Cardiac muscle cell (in vitro differentiated cells and primary cell): Measurements from ENCODE around the gene KRT76. TPM values are rescaled to one million over a fixed set of nuclear protein-coding genes. Genes with fewer than 3 reads are reported as not detected.

Experiments
- DNase-seq, 2 donors: peaks; one replicate each; pipeline versions ENCODE4 v3.0.0 to v3.0.0-alpha.2; 2010 to 2017; ENCODE audit warnings: low read depth in 1 of 2, low spot score in 1 of 2
- H3K27ac ChIP-seq: fragments of 200-600 bp; sonication (generic); 2 replicates; pipeline ENCODE4 v1.5.1; 2016
- H3K27me3 ChIP-seq: fragments of 200-600 bp; sonication (generic); 2 replicates; pipeline ENCODE4 v1.6.0; 2016; ENCODE audit warnings: control low read depth
- H3K36me3 ChIP-seq: fragments of 200-600 bp; sonication (generic); 2 replicates; pipeline ENCODE4 v1.5.1; 2016; ENCODE audit warnings: control low read depth
- H3K4me1 ChIP-seq: fragments of 200-600 bp; sonication (generic); 2 replicates; pipeline ENCODE4 v1.8.1; 2017; ENCODE audit warnings: low read depth, mild to moderate bottlenecking, mixed run types
- H3K4me3 ChIP-seq: fragments of 200-600 bp; sonication (generic); 2 replicates; pipeline ENCODE4 v1.5.1; 2016; ENCODE audit warnings: mild to moderate bottlenecking
- H3K9me3 ChIP-seq: fragments of 200-600 bp; sonication (generic); 2 replicates; pipeline ENCODE4 v1.5.1; 2017; ENCODE audit warnings: low read depth, mild to moderate bottlenecking, control low read depth
- polyA plus RNA-seq: library from polyadenylated mRNA; unstranded; fragments of >200 nt; fragmentation: Nextera tagmentation; extraction: Ambion mirVana; gene quantifications from 2 replicates; pipeline ENCODE4 v1.2.1, GENCODE V29; 2016
- total RNA-seq: library from RNA; depleted of rRNA; stranded (reverse); fragments of >200 nt; gene quantifications from 2 replicates; pipeline ENCODE4 v1.2.3, GENCODE V29; 2016
- TF ChIP-seq, protein P1 (sequence below): IDR thresholded peaks from 2 replicates; pipeline ENCODE4 v1.5.1; 2012; ENCODE audit warnings: low read depth, mild to moderate bottlenecking, low read length

Gene KRT76
- total and polyA plus RNA-seq, 2 experiments from 2014 or later = not detected

DNA sequence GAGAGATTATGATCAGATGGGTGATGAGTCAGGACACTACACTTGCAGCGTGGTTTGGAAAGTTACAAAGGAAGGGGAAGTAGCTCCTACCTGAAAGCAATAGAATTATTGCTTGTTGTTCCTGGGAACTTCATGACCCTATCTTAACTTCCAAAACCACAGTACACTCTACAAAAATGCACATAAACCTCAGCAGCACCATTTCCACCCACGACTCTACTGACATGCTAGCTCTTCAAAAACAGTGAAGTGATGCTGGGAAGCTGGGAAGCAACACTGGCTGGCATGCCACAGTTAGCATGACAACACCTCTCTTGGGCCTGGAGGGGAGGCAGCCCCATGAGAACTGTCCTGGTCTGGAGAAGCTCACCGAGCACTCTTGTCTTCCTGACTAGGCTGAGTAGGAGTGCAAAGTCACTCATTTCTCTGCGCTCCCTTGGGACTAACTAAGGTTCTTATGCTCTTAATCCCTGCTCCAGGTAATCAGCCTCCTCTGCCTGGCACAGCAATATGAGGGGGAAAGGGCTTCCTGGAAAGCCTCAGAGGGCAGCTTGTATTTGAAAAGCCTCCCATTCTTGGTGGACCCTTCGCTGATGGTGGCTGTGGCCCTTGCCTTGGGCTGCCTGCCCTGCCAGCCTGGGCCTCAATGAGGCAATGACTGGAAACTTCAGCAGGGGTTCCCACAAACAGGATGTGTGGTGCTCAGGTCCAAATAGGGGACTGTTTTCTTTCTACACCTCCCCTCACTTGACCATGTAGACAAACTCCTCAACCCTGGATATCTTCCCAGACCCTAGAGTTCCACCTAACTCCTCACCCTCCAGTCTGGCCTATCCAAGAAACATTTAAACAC is 17.6 kb upstream of the KRT76 start:
- TF ChIP-seq, protein P1, sequence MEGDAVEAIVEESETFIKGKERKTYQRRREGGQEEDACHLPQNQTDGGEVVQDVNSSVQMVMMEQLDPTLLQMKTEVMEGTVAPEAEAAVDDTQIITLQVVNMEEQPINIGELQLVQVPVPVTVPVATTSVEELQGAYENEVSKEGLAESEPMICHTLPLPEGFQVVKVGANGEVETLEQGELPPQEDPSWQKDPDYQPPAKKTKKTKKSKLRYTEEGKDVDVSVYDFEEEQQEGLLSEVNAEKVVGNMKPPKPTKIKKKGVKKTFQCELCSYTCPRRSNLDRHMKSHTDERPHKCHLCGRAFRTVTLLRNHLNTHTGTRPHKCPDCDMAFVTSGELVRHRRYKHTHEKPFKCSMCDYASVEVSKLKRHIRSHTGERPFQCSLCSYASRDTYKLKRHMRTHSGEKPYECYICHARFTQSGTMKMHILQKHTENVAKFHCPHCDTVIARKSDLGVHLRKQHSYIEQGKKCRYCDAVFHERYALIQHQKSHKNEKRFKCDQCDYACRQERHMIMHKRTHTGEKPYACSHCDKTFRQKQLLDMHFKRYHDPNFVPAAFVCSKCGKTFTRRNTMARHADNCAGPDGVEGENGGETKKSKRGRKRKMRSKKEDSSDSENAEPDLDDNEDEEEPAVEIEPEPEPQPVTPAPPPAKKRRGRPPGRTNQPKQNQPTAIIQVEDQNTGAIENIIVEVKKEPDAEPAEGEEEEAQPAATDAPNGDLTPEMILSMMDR = no peak
- H3K36me3 ChIP-seq = no peaks in the 10 kb centered on the region
- H3K4me3 ChIP-seq = no peak overlapping the region

DNA sequence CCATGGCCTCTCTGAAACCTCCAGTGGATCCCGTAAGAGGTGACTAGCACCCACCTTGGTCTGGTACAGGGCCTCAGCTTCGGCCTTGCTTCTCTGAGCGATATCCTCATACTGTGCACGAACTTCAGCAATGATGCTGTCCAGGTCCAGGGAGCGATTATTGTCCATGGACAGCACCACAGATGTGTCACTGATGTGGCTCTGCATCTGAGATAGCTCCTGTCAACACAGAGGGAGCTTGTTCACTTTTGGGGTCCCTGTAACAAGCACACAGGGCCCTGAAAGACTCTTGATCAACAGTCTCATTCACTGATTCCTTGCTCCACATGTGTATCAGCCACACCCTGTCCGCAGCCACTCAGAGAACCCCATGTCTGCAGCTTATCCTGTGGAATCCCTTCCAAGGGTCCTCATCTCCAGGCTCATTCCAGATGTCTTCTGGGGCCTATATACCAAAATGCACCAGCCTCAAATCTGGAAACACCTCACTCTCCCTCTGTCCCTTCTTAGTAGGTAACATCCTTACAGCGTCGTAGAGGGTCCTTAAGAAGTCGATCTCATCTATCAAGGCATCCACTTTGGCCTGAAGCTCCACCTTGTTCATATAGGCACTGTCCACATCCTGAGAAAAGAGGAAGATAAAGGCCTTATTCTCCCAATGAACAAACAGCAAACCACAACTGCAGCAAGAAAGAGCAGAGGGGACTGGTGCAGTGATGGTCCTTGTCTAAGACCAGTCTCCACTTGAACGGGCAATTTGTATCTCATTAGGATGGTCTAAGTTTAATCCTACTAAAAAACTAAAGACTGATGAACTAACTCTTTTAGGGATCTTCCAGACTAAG is 15.3 kb upstream of the KRT76 start:
- Histone ChIP-seq H3K4me3 (no peak overlapping the region), H3K9me3 (no peaks in the 10 kb centered on the region), H3K27me3 (peaks cover 37% of the 10 kb centered on the region), H3K36me3 (no peaks in the 10 kb centered on the region), H3K27ac (no peak overlapping the region), H3K4me1 (no peaks in the 10 kb centered on the region)
- TF ChIP-seq, protein P1 = no peak
- no peak for DNase-seq

More for the DNA sequence above, 17.6 kb upstream of the KRT76 start:
- no peak for DNase-seq
- H3K27ac ChIP-seq = no peak overlapping the region
- no peaks in the 10 kb centered on the region for H3K9me3 ChIP-seq
- H3K27me3 ChIP-seq = peaks cover 30% of the 10 kb centered on the region
- H3K4me1 ChIP-seq = no peaks in the 10 kb centered on the region

DNA sequence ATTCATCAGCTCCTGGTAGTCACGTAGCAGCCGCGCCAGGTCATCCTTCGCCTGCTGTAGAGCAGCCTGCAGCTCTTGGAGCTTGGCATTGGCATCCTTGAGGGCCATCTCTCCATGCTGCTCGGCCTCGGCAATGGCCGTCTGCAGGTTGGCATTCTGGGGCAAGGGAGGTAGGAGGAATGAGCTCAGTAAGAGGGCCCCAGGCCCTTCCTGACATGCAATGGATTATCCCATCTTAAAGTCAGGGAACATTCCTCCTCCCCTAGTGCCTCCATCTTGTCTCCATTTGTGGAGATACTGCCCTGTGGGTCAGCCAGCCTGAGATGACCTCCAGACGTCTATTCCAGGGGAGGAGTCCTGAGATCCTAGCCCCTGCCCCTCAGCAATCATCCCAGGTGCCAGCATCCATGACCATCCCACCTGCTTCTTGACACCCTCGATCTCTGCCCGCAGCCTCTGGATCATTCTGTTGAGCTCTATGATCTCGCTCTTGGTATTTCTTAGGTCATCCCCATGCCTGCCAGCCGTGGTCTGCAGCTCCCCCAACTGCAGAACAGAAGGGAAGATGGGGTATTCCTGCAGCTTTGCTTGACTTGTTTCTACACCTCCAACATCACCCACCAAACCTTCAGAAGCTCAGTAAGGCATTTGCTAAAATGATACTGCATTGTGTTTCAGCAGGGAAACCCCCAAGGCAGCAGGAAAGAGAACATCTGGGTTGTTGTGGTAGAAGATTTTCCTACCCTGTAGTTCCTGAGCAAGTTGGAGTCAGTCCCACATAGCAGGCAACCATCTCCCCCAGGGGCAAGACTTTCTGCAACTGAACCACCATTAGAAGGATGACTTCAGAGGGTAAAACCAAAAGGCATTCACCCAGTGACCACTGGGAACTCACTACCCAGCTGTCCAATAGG is 14.4 kb upstream of the KRT76 start:
- H3K9me3 ChIP-seq = no peaks in the 10 kb centered on the region
- no peak for DNase-seq
- H3K4me1 ChIP-seq = no peaks in the 10 kb centered on the region
- H3K27me3 ChIP-seq = peaks cover 37% of the 10 kb centered on the region
- no peaks in the 10 kb centered on the region for H3K36me3 ChIP-seq
- TF ChIP-seq, protein P1 = no peak
- no peak overlapping the region for H3K27ac ChIP-seq
- H3K4me3 ChIP-seq = no peak overlapping the region

DNA sequence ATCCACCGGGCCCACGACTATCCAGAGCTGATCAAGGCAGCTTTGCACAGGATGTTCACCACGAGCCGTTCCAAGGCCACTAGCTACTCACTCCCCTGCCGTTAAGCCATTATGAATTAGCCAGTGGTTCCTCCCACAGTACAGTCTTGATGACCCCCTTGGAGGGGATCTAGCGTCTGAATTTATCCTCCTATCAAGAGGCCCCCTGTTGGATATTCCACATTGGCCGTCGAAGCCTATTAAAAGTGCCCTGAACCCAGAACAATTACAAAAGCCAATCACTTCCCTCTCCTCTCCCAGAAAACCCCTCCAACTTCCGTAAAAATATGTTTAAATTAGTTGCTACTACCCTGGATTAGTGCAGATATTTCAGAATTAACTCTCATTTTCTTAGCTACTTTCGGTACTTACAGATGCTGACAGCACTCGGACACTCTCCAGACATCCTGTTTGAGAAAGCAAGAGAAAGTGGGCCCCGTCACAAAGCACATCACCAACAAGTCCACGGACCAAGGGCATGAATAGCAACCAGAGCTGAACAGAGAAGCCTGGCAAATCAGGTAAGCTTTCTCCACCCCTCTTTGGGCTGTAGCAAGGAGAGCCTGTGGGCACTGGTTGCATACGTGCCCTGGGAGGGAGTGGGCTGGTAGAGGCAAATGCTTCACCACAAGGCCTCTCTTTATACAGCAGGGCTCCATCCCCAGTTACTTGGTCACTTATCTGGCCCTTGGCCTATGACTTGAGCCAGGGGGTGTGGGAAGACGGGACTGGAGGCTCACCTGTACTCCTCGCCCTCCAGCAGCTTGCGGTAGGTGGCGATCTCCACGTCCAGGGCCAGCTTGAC is 13.5 kb upstream of the KRT76 start:
- H3K27me3 ChIP-seq = peaks cover 33% of the 10 kb centered on the region
- H3K9me3 ChIP-seq = no peaks in the 10 kb centered on the region
- H3K27ac ChIP-seq = no peak overlapping the region
- no peak overlapping the region for H3K4me3 ChIP-seq
- no peaks in the 10 kb centered on the region for H3K4me1 ChIP-seq
- no peaks in the 10 kb centered on the region for H3K36me3 ChIP-seq
- DNase-seq = peak in 1 of 2 donors; percentile 21
- TF ChIP-seq, protein P1 = no peak
